Measurements from ENCODE around the gene MYL11.
A peak's percentile ranks its signal among the peaks of the same experiment; 100 is the strongest.

The MYL11 gene

DNA sequence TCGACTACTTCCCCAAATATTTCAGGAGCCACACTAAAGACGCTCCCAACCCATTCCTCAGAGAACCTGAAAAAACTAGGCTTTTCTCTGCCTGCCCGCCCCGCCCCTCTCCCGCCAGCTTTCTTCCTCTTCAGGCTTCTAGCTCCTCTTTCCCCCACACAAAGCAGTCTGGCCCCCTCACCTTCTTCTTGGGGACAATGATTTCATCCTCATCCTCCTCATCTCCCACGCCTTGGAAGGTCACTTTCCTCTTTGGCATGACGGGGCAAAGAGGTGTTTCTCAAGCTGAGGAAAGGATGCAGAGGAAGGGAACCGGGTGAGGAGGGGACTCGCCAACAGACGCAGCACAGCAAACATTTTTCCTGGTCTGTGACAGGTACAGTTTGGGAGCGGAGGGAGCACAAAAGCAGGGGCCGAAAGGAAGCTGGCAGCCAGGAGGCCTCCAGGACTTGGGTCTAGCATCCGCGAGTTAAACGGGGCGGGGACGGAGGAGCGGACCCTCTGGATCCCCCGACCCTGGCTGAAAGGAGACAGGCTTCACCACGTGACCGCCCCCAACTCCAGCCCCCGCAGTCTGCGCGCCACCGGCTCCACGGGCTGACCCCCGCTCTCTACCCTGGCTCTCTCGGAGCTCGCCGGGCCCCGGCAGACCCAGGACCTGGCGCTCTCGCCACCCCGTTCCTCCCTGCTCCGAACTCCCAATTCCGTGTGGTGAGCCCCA, 20.0 kb upstream of the MYL11 start:
- no peak for DNase-seq (ENCODE audit: low spot score)

DNA sequence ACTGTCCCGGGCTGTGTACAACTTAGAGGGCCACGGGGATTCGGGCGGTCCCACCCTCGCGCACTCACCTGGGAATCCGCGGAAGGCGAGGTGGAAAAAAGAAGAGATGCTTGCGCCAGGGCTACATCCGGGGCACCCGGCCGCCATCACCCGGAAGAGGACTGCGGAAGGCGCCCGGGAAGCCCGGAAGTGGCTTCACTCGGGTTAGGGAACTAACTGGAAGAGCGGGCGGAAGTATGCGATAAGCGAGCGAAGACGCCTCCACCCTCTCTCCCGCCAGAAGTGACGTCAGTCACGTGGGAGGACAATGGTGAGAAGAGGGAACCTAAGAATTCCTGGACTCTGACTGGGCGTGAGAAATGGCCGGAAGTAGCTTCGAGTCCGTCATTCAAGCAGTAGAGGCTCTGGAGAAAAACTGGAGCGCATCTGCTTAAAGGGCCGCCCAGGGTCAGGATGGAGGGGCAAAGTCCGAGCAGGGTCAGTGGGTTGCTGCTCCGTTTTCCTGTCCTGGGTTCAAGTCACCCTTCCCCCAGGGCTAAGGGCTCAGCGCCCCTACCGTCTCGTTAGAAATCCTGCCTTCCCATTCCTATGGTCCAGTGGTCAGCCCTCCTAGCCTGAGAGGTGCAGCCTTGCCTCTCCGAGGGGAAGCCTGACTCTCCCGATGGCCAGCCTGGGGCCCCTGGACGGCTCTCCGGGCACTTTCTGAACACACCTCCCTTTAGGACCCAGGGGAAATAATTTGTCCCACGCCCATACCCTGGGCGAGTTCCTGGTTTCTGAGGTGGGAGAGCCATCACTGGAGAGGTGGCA, 19.3 kb upstream of the MYL11 start, which contains the start of gene CD2BP2:
CD2BP2 (minus strand) TSS at position 165 of the 810 bp plus-strand sequence. CDS start 627 bp downstream, outside the sequence.
- peak; percentile 99 for DNase-seq (ENCODE audit: low spot score)

DNA sequence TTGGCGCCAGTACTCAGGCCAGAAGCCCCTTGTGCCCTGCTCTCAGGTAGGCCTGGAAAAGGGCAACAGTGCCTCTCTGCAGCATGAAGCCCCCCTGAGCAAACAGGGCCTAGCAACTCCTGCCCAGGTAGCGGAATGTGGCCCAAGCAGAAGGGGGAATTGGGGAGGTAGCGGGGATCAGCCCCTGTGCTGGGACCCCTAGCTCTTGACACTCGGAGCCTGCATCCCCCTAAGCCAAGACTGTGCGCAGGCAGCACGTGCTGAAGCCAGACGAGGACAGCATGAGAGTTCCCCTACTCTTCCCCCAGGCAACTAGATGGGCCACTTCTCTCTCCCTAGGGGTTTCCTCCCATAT, 18.7 kb upstream of the MYL11 start:
- no peak for DNase-seq (ENCODE audit: low spot score)

DNA sequence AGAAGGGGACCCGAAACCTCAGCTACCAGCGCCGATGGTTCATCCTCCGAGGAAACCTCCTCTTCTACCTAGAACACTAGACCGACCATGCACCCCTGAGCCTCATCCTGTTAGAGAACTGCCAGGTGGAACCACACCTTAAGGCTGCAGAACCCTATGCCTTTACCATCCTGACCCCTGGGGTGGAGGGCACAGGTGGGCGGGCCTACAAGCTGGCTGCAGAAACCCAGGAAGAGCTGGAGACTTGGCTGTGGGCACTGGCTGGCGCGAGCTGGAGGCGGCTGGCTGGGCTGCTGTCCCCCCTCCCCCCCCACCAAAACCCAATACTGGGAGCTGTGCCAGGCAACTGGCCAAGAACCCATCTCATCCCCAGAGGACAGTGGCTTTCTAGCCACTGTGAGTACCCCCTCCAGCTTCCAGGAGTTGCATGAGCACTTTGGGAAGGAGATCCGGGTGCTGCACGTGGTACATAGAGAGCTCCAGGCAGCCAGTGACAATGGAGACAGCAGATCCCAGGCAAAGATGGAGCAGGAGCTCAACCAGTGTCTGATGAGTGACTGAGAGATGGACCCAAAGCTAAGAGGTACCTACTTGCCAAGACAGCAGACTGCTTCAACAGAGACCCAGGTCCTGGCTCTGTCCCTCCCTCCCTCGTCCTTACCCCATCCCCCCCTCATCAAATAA, 18.1 kb upstream of the MYL11 start:
- DNase-seq (ENCODE audit: low spot score), result no peak

DNA sequence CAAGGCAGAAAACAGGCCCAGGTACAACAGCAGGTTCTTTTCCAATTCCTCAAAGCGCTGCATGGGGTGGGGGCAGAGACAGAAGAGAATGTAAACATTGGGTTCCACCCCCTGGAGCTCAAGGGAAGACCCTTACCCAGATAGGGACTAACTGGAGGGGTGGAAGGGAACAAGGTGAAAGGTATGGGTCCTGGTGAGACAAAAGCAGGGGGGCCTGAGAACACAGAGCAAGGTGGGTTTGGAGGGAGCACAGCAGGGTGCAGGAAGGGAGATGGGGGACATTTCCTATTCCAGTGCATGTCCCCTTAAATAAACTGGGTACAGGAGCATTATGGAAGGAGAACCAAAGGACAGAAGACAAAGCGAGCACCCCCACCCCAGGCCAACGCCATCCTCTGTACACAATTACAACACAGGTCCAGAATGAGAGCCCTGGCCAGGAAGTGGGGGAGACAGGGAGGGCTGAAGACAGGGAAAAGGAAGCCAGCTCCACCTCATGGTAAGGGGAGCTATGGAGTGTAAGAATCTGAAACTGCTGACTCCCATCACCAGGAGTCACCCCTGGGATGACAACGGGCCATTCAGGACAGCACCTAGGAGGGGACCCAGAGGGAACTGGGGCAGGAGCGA, 17.4 kb upstream of the MYL11 start:
- no peak for DNase-seq (ENCODE audit: low spot score)

DNA sequence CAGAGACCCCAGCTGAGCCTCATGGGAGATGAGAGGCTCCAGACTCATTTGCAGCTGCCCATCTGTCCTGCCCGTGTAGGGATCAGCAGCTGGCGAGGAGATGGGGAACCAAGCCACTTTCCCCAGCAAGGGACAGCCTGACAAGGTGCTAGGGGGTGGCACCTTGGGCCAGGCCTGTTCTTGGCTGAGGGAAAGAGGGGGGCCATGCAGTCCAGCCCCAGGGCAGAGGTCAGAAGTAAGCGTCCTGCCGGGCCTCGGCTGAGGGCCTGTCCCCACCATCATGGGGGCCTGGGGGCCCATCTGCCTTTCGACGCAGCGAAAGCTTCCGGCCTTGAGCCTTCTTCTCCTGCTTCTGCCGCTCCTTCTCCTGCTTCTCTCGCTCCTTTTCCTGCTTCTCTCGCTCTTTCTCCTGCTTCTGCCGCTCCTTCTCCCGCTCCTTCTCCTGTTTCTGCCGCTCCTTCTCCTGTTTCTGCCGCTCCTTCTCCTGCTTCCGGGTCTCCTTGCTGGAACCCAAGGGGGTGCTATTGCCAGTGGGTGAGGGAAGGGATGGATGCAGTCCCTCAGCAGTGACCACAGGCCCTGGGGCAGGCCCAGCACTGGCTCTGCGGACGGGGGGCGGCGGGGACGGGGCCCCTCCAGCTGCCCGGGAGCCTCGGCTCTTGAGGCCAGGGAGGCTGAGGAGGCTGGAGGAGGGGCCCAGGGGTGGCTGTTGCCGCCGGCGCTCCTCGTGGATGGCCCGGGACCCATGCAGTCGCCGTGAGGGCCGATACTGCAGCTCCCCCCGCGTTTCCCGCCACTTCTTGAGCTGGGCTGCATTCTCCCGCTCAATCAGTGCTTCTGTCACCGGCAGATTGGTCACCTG, 16.7 kb upstream of the MYL11 start:
- DNase-seq (ENCODE audit: low spot score), result no peak

DNA sequence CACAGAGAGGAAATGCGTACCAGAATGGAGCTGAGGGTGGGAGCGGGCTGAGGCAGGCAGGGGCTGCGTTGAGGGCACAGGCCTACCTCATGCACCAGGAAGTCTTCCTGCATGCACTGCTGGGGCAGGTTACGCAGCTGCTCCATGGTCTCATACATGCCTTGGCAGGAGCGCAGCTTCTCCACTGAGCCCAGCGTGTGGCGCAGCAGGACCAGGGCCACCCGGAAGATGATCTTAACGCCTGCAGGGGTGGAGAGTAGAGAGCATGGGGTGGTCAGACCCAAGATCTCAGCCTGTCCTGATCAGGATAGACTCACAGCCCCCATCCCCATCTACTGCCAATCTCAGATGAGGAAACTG, 16.0 kb upstream of the MYL11 start:
- DNase-seq (ENCODE audit: low spot score), result no peak

DNA sequence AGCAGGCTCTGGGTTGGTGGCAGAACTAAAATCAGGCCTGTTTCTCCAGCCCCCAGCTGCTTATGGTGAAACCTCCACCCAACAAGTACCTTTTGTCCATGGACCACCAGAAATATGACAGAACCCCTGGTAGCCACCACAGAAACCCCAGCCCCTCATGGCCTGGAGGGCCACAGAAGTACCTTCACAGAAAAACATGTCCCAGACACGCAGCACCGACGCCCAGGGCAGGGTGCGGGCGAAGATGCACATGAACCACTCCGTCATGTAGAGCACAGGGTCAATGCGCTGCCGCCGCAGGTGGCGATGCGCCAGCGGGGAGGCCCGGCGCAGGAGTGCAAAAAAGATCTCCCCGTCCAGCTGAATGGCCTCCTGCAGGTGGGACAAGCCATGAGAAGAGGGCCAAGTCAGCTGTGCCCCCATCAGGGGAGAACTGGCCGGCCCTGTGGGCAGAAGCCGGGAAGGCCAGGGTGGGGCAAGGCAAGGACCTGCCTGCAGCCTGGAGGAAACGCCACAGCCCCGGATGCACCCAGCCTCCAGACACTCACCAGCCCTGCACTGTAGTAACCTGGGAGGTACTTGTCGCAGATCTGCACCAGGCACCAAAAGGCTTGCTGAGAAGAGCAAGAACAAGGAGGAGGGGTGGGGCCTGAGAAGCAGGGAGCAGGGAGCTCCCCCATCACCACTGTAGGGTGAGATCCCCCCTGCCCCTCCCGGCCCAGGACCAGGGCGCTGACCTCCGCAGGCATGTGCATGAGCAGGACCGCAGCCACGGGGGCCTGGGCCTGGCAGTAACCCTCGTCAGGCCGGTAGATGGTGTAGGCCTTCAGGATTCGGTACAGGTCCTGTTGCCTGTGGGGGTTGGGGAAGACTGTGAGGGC, 15.4 kb upstream of the MYL11 start:
- no peak for DNase-seq (ENCODE audit: low spot score)

DNA sequence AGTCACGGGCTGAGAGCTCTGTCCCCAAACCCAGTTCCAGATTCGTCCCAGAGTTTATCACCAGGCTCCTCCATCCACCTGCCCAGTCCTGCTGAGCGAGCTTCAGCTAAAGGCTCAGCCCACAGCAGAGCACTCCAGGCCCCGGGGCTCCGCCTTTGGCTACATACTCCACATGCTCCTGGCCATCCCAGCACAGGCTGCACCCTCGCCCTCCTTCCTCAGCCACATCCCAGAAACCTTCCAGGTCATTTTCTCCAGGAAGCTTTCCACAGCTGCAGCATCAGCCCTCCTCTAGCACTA, 14.8 kb upstream of the MYL11 start:
- DNase-seq (ENCODE audit: low spot score), result no peak

DNA sequence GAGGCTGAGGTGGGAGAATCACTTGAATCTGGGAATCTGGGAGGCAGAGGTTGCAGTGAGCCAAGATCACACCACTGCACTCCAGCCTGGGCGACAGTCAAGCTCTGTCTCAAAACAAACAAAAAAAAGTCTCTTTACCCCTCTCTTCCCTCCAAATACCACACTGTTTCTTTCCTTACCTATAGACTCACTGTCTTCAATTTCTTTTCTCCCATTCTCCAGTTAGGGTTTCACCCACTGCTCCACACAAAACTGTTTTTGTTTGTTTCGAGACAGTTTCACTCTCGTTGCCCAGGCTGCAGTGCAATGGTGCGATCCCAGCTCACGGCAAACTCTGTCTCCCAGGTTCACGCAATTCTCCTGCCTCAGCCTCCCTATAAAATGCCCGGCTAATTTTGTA, 13.4 kb upstream of the MYL11 start:
- no peak for DNase-seq (ENCODE audit: low spot score)

DNA sequence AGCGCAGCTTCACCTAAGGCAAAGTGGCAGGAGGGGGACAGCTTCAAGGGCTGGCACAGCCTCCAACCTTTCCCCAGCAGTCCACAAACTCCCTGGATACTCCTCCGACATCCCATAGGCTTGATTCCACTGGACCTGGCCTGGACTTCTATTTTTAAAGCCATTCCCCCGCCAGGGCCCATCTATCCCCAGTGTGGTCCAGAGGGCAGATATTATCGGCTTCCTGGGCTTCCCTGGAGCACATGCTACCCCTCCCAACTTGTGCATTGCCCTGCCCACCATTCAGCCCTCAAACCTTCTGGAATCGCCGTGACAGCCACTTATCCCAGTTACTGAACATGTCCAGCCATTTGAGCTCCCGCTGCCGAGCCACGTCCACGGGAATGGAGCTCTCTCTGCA, 9.4 kb upstream of the MYL11 start:
- DNase-seq (ENCODE audit: low spot score), result no peak

DNA sequence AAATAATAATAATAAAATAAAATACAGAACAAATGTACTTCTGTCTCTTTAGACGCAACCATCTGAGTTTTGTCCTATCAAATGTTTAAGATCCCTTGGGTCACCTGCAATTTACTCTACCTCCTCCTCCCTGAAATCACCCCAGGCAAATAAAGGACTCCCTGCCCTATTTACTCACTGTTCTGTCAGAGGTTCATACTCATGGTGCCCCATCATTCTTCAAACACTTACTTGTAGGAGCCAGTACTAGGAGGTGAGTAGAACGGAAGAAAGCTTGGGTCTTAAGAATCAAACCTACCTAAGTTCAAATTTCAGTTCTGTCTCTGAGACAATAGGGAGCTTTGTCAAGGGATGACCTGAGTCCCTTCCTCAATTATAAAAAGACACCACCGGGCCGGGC, 8.1 kb upstream of the MYL11 start:
- no peak for DNase-seq (ENCODE audit: low spot score)

DNA sequence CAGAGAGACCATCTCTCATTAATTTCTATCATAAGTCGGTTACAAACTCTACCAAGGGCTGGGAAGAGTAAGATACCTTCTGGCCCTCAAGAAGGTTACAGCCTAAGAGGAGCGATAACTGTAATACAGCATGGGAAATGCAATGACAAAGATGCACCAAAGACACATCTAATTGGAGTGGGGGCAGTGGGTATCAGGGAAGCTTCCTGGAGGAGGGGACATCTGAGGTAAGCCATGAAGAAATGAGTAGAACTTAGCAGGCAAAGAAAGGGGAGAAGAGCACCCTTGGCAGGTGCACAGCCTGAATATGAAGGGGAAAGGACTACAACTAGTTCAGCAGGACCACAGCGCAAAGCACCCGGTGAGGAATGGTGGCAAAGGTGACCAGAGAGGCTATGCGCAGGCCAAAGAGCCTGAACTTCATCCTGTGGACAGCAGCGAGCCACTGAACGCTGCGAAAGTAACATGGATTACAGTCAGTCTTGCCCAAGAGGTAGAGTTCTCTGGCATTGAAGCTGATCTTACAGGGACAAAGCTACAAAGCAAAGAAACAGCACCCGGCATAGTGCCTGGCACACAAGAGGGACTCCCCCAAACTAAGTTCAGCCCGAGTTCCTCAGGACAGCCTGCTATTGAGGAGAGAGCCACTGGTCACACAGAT, 7.1 kb upstream of the MYL11 start:
- DNase-seq (ENCODE audit: low spot score), result no peak

DNA sequence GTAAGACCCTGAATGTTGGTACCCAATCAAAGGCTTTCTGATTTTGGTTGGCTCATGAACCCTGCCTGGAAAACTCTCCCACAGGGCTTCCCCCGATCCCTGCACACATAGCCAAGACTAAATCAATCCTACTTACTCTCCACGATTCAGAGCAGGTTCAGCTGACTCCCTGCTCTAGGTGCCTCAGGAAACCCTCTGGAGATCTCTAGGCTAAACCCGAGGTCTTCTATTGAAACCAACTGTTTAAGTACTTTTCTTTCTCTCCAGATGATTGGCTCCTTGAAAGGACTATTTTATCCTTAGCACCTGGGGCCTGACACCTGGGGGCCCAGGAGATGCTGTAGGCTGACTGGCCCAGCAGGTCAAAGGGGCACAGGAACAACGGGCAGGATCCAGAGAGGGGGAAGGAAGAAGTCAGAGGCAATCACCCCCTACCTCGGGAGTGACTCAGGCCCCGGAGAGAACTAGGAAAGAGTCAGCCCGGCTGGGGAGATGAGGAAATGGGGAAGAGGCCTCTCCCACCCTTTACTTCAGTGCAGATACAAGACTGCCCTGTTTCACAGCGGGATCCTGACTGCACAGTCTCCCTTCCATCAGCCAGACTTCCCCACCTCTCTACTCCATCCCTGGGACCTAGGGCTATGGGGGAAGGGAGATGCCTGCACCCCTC, 6.3 kb upstream of the MYL11 start:
- no peak for DNase-seq (ENCODE audit: low spot score)

DNA sequence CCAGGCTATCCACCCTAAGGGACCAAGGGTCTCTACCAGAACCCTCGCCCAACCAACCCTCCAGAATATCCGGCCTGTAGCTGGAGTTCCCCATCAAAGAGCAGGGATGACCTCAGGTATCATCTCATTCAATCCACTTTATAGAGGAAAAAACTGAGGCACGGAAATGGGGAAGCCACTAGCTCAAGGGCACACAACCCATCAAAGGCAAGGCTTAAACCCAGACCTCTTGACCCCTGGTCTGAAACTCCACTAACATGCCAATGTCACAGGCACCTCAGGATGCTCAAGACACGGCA, 5.9 kb upstream of the MYL11 start:
- no peak for DNase-seq (ENCODE audit: low spot score)

DNA sequence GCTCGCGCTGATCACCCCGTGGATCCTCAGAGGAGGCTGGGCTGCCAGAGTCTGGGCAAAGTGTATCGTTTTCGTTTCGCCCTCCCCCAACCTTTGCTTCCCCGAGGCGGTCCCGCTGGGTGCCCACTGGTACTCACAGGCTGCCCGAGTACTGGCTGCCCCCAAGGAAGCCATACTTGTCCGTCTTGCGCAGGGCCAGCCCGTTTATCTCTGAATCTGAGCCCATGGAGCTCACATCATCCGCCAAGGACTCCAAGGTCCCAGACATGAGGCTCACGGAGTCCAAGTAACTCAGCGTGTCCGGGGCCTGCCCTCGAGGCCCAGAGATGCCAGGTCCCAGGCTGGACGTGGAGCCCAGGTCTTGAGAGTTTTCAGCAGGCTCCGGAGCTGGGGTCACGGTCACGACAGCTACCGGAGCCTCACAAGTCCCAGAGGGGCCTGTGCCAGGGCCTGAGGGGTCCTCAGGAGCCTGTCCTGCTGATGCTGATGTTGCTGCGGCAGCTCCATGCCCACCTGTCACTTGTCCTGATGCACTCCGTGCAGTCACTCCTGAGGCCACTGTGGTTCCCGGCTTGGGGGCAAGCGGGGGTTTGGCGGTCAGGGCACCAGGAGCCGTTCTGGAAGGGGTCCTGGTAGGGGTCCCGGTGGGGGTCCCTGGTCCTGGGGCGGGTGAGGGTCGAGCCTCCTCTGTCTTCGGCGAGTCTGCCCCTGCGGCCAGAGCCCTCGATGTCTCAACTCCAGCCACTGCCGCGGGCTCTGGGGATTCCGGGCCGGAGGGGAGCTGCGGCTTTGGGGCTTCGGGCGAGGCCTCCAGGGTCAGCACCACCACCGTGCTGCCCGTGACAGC, 5.3 kb upstream of the MYL11 start:
- no peak for DNase-seq (ENCODE audit: low spot score)

DNA sequence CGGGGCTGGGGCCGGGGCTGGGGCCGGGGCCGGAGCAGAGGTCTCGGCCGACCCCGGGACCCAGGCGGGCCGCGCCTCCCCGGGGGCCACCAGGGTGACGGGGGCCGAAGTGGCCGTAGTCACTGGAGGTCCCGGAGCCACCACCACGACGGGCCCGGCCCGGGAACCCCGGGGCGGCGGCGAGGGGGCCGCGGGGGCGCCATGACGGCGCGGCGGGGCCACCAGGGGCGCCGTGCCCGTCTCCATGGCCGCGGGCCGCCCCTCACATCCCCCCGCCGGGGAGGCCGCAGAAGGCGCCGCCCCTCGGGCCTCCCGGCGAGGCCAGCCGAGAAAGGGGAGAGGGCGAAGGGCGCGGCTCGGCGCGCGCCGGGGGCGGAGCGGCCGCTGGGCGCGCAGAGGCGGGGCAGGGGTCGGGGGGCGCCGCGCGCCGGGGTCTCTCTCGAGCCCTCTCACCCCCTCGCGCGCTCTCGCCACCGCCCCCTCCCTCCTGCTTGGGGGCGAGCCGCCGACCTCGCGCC, 4.6 kb upstream of the MYL11 start:
- DNase-seq (ENCODE audit: low spot score), result no peak

DNA sequence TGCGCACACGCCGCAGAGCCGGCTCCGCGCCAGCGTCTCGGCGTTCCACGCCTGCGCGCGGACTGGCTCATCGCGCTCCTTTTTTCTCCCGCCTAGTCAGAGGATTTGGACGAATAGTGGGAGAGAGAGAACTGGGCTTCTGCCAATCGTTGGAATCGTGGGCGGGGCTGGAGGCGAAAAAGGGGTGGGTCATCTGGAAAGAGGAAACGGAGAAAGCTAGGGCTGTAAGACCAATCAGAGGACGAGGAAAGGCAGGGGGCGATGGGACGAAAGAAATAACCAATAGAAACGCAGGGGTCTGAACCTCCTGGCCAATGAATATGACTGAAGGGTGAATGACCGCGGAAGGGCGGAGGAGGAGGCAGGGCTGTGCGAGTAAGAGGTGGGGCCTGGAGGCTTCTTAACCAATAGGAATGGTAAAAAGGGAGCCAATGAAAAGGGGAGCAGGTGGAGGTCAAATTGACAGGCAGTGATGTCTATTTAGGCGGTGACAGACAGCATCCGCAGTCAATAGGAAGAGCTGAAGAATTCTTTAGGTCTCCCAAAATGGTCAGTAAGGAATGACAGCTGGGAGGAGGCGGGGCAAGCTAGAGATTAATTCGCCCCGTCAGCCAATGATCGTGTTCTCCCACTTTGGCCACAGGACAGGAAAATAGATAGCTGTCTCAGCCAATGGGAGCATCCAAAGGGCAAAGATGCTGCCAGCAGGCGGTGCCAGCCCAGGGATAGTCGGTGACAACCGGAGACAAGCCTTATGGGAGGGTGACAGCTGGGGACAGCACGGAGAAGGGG, 4.0 kb upstream of the MYL11 start, which contains the start of gene TBC1D10B:
TBC1D10B (minus strand) TSS at position 39 of the 792 bp plus-strand sequence. CDS start 311 bp downstream, outside the sequence.
- DNase-seq (ENCODE audit: low spot score), result peak; percentile 100

Data from putamen (tissue), 1 donor.